Measurements from ENCODE around the gene GADD45G.
A peak's percentile ranks its signal among the peaks of the same experiment; 100 is the strongest.

The GADD45G gene

DNA sequence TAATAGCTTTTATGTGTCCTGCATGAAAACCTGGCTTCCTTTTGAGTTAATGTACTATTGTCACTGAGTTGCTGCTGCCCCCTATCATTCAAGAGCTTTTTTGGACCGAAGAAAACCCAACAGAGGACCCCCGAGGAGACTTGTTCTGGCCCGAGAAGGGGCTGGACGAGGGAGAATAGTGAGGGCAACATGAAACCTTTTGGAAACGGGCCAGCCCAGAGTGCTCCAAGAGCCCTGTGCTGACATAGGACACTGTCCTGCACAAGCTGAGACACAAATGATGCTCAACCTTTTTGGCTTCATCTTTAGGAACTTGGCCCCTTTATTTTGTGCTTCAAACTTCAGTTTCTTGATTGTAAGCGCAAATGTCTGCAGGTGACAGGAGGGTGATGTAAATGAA, 4.0 kb upstream of the GADD45G start:
- TF ChIP-seq, protein P1, sequence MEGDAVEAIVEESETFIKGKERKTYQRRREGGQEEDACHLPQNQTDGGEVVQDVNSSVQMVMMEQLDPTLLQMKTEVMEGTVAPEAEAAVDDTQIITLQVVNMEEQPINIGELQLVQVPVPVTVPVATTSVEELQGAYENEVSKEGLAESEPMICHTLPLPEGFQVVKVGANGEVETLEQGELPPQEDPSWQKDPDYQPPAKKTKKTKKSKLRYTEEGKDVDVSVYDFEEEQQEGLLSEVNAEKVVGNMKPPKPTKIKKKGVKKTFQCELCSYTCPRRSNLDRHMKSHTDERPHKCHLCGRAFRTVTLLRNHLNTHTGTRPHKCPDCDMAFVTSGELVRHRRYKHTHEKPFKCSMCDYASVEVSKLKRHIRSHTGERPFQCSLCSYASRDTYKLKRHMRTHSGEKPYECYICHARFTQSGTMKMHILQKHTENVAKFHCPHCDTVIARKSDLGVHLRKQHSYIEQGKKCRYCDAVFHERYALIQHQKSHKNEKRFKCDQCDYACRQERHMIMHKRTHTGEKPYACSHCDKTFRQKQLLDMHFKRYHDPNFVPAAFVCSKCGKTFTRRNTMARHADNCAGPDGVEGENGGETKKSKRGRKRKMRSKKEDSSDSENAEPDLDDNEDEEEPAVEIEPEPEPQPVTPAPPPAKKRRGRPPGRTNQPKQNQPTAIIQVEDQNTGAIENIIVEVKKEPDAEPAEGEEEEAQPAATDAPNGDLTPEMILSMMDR (IDR thresholded peaks at IDR 0.05) = no peak

DNA sequence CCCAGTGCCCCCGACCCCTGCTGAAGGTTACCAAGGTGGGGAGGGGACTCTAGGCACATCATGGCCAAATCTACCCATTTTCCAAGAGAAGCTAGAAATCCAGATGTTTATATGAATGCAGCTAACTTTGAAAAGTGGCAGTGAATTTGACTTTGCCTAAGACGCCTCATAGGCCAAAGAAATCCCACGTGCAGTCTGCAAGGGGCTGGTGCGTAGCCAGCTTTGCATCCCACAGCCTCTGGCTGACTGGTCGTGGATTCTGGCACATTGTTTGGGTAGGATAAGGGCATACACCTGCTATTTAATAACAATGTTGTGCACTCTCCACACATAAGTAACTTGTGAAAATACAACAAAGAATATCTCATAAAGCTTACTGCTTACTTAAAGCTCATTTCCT, 3.5 kb upstream of the GADD45G start:
- TF ChIP-seq, protein P1 (IDR thresholded peaks at IDR 0.05) = no peak

DNA sequence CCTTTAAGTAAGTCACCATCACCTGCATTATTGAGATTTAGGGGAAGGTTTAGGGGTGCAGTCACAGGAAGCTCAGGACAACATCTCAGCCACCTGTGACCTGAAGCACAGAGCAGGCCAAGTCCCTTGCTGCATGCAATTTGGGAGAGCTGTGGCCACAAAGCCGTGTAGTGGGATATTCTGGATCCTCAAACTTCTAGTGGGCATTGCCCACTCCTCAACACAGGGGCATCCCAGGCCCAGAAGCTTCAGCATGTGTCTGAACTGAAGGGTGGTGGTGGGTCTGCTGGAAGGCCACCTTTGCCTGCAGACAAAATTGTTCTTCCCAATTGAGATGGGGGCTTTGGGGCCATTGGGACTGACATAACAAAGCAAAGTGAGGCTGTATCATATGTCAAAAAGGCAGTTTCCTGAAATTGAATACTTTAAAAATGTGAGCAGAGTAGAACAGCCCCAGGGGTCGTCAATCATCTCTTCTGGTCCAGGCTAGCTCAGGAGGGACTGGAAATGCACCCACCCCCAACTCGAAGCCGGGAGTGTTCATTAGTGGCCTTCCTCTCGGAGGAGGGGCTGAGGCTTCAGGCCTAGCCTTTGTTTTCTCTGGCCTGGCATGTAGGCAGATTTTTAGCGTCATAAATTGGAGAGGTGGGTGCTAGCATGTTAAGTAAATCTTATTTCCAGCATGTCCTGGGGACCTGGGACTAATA, 2.8 kb upstream of the GADD45G start:
- TF ChIP-seq, protein P1 (IDR thresholded peaks at IDR 0.05) = no peak

DNA sequence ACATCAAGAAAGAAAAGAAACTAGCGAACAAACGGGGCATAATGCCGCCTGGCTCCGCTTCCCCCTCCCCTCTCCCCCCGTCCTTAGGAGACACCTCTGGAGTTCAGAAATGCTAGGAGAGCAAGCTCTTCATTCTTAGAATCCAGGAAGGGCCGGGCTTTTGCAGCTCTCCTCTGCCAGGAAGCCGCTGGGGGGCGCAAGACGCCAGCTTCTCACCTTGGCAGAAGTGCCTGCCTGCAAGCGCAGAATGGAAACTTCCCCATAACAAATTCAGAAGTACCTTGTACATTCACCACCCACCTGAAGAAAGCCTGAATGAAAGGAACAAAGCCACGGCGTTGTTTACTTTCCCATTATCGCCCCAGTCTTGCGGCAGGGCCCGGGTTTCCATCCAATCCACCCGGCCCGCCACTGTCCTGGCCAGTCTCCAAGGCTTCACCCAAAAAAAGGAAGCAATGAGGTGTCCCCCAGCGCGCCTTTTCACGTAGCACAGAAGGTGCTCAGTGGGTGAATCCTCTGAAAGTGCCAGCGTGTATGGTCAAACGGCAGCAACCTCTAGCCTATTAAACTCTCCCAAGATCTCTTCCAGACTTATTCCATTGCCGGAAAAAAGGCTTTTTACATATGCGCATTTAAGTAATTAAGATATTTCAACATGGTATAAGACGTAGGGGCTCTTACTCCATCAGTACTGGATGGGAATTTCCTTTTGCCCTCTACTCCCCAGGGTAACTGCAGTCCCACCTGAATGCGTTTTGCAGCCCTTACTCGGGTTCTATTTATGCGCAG, 1.6 kb upstream of the GADD45G start:
- TF ChIP-seq, protein P1 (IDR thresholded peaks at IDR 0.05) = peak; percentile 88

DNA sequence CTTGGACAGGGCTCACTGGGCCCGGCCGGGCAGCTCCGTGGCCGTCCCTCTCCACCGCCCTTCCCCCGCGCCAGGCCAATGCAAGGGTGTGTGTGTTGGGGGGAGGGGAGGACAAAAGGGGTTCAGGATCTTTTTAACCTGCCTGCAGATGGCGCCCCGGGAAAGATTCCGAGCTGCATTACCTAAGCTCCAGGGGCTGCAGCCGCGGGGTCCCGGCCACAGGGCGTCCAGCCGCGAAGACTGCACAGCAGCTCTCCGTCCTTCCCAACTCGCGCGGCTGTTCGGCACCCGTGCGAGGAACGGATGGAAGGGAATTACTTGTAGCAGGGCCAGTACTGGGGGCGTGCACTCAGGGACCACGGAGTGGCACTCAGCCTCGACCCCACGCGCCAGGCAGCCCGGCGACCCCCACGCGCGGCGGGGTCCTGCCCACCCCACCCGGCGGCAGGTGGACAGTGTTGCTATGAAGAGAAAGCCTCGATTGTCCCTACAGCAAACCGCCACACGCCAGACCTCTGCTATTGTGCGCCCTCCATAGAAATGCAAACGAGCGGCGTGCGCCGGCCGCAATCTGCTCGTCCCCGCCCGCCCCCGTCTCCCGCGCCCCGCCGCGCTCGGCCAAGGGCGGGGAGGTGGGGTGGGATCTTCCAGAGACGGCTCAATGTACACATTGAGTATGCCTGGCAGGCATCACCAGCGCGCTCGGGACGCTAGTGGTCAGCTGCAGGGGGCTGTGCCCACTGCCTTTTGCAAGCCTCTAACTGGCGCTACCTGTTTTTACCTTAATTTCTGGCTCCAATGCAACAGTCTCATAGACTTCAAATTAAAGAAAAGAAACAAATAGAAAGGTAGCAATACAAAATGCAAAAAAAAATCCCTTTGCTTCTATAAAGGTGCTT, 796 bp upstream of the GADD45G start:
- TF ChIP-seq, protein P1 (IDR thresholded peaks at IDR 0.05) = peak; percentile 59

DNA sequence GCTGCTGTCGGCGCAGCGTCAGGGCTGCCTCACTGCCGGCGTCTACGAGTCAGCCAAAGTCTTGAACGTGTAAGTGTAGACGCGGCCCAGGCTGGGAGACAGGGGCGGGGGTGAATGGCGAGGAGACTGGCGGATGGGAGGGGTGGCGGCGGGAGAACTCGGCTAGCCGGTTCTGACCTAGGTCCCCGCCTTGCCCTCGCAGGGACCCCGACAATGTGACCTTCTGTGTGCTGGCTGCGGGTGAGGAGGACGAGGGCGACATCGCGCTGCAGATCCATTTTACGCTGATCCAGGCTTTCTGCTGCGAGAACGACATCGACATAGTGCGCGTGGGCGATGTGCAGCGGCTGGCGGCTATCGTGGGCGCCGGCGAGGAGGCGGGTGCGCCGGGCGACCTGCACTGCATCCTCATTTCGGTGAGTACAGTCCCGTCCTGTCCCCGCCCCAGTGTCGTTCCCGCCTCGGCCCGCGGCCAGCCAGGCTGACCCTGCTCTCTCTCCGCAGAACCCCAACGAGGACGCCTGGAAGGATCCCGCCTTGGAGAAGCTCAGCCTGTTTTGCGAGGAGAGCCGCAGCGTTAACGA, 745 bp downstream of the GADD45G start:
- TF ChIP-seq, protein P1 (IDR thresholded peaks at IDR 0.05) = no peak

DNA sequence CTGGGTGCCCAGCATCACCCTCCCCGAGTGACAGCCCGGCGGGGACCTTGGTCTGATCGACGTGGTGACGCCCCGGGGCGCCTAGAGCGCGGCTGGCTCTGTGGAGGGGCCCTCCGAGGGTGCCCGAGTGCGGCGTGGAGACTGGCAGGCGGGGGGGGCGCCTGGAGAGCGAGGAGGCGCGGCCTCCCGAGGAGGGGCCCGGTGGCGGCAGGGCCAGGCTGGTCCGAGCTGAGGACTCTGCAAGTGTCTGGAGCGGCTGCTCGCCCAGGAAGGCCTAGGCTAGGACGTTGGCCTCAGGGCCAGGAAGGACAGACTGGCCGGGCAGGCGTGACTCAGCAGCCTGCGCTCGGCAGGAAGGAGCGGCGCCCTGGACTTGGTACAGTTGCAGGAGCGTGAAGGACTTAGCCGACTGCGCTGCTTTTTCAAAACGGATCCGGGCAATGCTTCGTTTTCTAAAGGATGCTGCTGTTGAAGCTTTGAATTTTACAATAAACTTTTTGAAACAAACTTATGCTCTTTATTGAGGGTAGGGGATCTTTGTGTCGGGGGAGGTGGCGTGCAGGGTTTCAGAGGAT, 1.3 kb downstream of the GADD45G start:
- TF ChIP-seq, protein P1 (IDR thresholded peaks at IDR 0.05) = no peak

Measured in LNCAP (cell line).